Chondrocyte (in vitro differentiated cells): ENCODE measurements around the gene DSCAM. TPM values are rescaled to one million over a fixed set of nuclear protein-coding genes. Genes with fewer than 3 reads are reported as not detected.

ENCODE experiments used
- DNase-seq: peaks from one replicate; pipeline ENCODE4 v3.0.0; 2021; ENCODE audit warnings: mixed read lengths, low spot score
- H3K27ac Mint-ChIP-seq: one replicate; pipeline ENCODE4 v1.8.0; 2021; ENCODE audit warnings: mild to moderate bottlenecking, moderate library complexity, mixed read lengths; ENCODE audit not compliant: unreplicated experiment
- H3K27me3 Mint-ChIP-seq: 2 replicates; pipeline ENCODE4 v1.8.0; 2021; ENCODE audit warnings: low read depth, mixed read lengths
- H3K36me3 Mint-ChIP-seq: 2 replicates; pipeline ENCODE4 v1.8.0; 2021; ENCODE audit warnings: low read depth, mixed read lengths
- H3K4me1 Mint-ChIP-seq: 2 replicates; pipeline ENCODE4 v1.8.0; 2021; ENCODE audit warnings: low read depth, mild to moderate bottlenecking, mixed read lengths
- H3K4me3 Mint-ChIP-seq: one replicate; pipeline ENCODE4 v1.8.0; 2021; ENCODE audit warnings: mild to moderate bottlenecking, moderate library complexity, mixed read lengths; ENCODE audit not compliant: unreplicated experiment
- H3K9me3 Mint-ChIP-seq: 2 replicates; pipeline ENCODE4 v1.8.0; 2021; ENCODE audit warnings: low read depth, mixed read lengths
- total RNA-seq: library from RNA; stranded (reverse); gene quantifications from 3 replicates; pipeline ENCODE4 v1.2.1, GENCODE V29; 2021
- TF ChIP-seq, protein P1 (sequence below): fragments of 200-600 bp; sonication (generic); IDR thresholded peaks from 2 replicates; pipeline ENCODE4 v1.5.0; 2021; ENCODE audit warnings: antibody characterized with exemption, mild to moderate bottlenecking, moderate library complexity

Gene DSCAM
- total RNA-seq, 1 donor from 2014 or later: not detected

- Mint-ChIP-seq H3K27ac (no peak overlapping the region), H3K9me3 (peaks cover 19% of the 10 kb centered on the region), H3K36me3 (no peaks in the 10 kb centered on the region), H3K4me1 (no peaks in the 10 kb centered on the region), H3K27me3 (no peaks in the 10 kb centered on the region), H3K4me3 (no peak overlapping the region)
- DNase-seq: no peak
- TF ChIP-seq, protein P1, sequence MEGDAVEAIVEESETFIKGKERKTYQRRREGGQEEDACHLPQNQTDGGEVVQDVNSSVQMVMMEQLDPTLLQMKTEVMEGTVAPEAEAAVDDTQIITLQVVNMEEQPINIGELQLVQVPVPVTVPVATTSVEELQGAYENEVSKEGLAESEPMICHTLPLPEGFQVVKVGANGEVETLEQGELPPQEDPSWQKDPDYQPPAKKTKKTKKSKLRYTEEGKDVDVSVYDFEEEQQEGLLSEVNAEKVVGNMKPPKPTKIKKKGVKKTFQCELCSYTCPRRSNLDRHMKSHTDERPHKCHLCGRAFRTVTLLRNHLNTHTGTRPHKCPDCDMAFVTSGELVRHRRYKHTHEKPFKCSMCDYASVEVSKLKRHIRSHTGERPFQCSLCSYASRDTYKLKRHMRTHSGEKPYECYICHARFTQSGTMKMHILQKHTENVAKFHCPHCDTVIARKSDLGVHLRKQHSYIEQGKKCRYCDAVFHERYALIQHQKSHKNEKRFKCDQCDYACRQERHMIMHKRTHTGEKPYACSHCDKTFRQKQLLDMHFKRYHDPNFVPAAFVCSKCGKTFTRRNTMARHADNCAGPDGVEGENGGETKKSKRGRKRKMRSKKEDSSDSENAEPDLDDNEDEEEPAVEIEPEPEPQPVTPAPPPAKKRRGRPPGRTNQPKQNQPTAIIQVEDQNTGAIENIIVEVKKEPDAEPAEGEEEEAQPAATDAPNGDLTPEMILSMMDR: no peak
These were observed 300.3 kb downstream of the DSCAM start for GRCh38 chr21:40546647-40547046.

- TF ChIP-seq, protein P1: no peak
- no peak overlapping the region for H3K4me3 Mint-ChIP-seq
- no peak for DNase-seq
These were observed 306.7 kb downstream of the DSCAM start for GRCh38 chr21:40540216-40540615.

DNA sequence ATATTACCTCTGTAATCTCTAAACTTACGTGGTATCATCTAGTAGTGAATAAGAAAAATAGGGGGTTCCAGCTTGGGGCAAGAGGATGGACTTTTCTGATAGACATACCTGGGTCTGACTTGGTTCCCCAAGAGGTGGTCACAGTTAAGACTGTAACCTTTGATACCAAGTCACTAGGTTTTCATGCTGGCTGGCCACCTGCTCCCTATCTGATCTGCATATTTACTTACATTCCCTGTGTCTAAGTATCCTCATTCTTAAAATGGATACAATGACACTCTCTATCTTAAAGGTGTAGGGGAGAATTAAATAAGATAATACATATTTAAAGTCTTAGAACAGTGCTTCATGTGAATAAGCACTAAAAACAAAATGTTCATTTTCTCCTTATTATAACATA, 312.1 kb downstream of the DSCAM start:
- Mint-ChIP-seq H3K27me3 (no peaks in the 10 kb centered on the region), H3K9me3 (peaks cover 30% of the 10 kb centered on the region), H3K27ac (no peak overlapping the region), H3K4me3 (no peak overlapping the region), H3K4me1 (no peaks in the 10 kb centered on the region), H3K36me3 (no peaks in the 10 kb centered on the region)
- TF ChIP-seq, protein P1: no peak
- no peak for DNase-seq

More at GRCh38 chr21:40540216-40540615, 306.7 kb downstream of the DSCAM start:
- no peaks in the 10 kb centered on the region for H3K4me1 Mint-ChIP-seq
- H3K27me3 Mint-ChIP-seq: no peaks in the 10 kb centered on the region
- H3K9me3 Mint-ChIP-seq: peaks cover 20% of the 10 kb centered on the region
- H3K36me3 Mint-ChIP-seq: no peaks in the 10 kb centered on the region
- H3K27ac Mint-ChIP-seq: no peak overlapping the region

DNA sequence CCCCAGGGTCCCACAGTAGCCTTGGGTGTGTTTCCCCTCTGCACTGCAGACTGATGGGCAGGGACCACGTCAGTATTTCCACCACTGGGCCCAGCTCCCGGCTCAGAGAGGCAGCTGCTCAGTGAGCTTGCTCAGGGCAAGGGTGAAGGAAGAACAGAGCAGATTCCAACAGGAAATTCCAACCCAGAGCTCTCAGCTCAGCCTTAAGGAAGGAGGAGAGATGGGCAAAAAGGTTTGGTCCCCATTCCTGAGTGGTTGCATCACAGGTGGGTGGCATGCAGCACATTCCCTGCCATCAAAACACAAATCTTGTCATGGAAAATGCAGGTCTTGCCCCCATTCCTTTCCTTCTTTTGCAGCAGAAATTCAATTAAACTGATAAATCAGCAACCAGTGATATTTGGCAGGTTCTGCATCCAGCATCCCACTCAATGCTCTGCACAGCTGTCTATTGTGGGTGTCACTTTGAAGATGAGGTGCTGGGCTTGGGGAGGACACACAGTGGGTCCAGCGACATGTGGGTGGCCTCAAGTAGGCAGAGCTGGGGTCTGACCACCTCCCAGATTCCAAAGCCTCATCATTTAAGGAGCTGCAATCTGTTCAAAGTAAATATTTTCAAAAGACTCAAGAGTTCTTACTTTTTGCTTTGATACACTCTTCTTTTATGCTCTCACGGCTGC, 315.4 kb downstream of the DSCAM start:
- peaks cover 38% of the 10 kb centered on the region for H3K9me3 Mint-ChIP-seq
- H3K36me3 Mint-ChIP-seq: no peaks in the 10 kb centered on the region

DNA sequence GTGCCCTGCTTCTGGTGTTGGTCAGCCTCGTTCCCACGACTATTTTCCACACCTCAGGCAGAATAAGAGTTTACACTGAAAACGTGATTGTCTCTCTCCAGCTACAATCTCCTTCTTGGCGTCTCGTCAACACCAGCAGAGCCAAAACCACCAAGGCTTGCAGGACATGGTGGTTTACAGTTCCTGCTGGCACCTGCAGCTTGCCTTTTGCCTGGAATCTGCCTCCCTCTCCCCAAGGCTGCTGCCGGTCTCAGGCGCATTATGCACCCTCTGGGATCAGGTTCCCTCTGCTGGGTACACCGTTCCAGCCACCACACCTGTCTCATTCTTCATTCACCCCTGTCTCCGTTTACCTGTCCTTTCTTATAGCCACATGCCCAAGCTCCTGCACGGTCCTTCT, 315.9 kb downstream of the DSCAM start:
- H3K4me1 Mint-ChIP-seq: no peaks in the 10 kb centered on the region
- no peaks in the 10 kb centered on the region for H3K27me3 Mint-ChIP-seq
- no peak overlapping the region for H3K4me3 Mint-ChIP-seq
- peaks cover 38% of the 10 kb centered on the region for H3K9me3 Mint-ChIP-seq
- no peak for DNase-seq
- H3K36me3 Mint-ChIP-seq: no peaks in the 10 kb centered on the region
- TF ChIP-seq, protein P1: no peak
- H3K27ac Mint-ChIP-seq: no peak overlapping the region

More for the DNA sequence above, 315.4 kb downstream of the DSCAM start:
- no peak for DNase-seq
- no peaks in the 10 kb centered on the region for H3K27me3 Mint-ChIP-seq
- no peak overlapping the region for H3K4me3 Mint-ChIP-seq
- no peak overlapping the region for H3K27ac Mint-ChIP-seq
- H3K4me1 Mint-ChIP-seq: no peaks in the 10 kb centered on the region
- TF ChIP-seq, protein P1: no peak
